Esophagus squamous epithelium (tissue), 5 donors: ENCODE results near the gene GGCX. TPM values are rescaled to one million over a fixed set of nuclear protein-coding genes. Genes with fewer than 3 reads are reported as not detected.
"Not testable (repeated sequence)": the region's sequence is repeated elsewhere in the genome, so short reads cannot be mapped to it uniquely, and the experiment has no call there.

ENCODE experiments used
- DNase-seq: peaks from one replicate; lab custom pipeline; 2025; lab: John Stamatoyannopoulos, UW
- H3K27ac ChIP-seq, 4 donors: fragments of 200-600 bp; sonication (generic); one replicate each; pipeline ENCODE4 v1.5.1; 2016 to 2019; ENCODE audit warnings: mild to moderate bottlenecking in 1 of 4
- H3K27me3 ChIP-seq, 4 donors: fragments of 200-600 bp; sonication (generic); 1 replicate in 3 of 4; 2 replicates in 1 of 4; pipeline versions ENCODE4 v1.5.1 to v1.6.0; 2017 to 2021; ENCODE audit warnings: antibody characterized with exemption in 1 of 4
- H3K36me3 ChIP-seq, 3 donors: fragments of 200-600 bp; sonication (generic); one replicate each; pipeline ENCODE4 v1.5.1; 2016 to 2019
- H3K4me1 ChIP-seq, 3 donors: fragments of 200-600 bp; sonication (generic); one replicate each; pipeline ENCODE4 v1.5.1; 2017 to 2019
- H3K4me3 ChIP-seq, 4 donors: fragments of 200-600 bp; sonication (generic); 1 replicate in 3 of 4; 2 replicates in 1 of 4; pipeline ENCODE4 v1.5.1; 2016 to 2019; ENCODE audit warnings: mild to moderate bottlenecking in 2 of 4, moderate library complexity in 1 of 4
- H3K9me3 ChIP-seq, 3 donors: fragments of 200-600 bp; sonication (generic); one replicate each; pipeline ENCODE4 v1.5.1; 2016 to 2019
- CTCF ChIP-seq, 6 experiments: fragments of 450-650 bp in 4 of 6; fragments of 200-600 bp in 2 of 6; sonication (generic) in 2 of 6; IDR thresholded peaks; one replicate each; pipeline ENCODE4 v1.5.1; 2016 to 2019; ENCODE audit warnings: antibody characterized with exemption in 6 of 6, mild to moderate bottlenecking in 4 of 6, moderate library complexity in 4 of 6
- POLR2A ChIP-seq, 4 donors: fragments of 450-650 bp; IDR thresholded peaks; one replicate each; pipeline ENCODE4 v1.6.1; 2017; ENCODE audit warnings: antibody characterized with exemption in 4 of 4, mild to moderate bottlenecking in 4 of 4, moderate library complexity in 3 of 4
- WGBS, 2 donors: methylation state at CpG; one replicate each; pipeline ENCODE4 v1.1.5; 2018; 5-methylcytosine and 5-hydroxymethylcytosine counted together
- intact Hi-C: fragments of 100-400 bp; cut with DNase I; formaldehyde crosslinking; loops from one replicate; pipeline ENCODE4 v1.15.0; 2022
- total RNA-seq, 4 donors: library from RNA; depleted of rRNA; stranded (reverse); fragments of >200 nt; gene quantifications; one replicate each; pipeline ENCODE4 v1.1.0, GENCODE V29; 2016
- donor health status: DM: yes; HTN: yes; CAD: no.

Gene GGCX
- total RNA-seq, 4 donors from 2014 or later = 19.7 to 27.5 (median 23.3) TPM

GRCh38 chr2:85594715-85595300 lies 33.5 kb upstream of the GGCX start:
- WGBS, 2 donors = 26 to 30% methylated on average over 8 to 9 of the region's 13 CpGs
- no peak for DNase-seq

GRCh38 chr2:85593023-85593422 lies 31.7 kb upstream of the GGCX start:
- Histone ChIP-seq H3K27ac (peak overlapping the region in 1 of 4 donors; percentile 40), H3K4me1 (peaks cover 39 to 83% (median 53%) of the 10 kb centered on the region in 3 donors), H3K9me3 (no peaks in the 10 kb centered on the region), H3K27me3 (no peaks in the 10 kb centered on the region), H3K36me3 (peaks cover 0 to 17% (median 9%) of the 10 kb centered on the region in 3 donors), H3K4me3 (no peak overlapping the region)
- no peak for TF ChIP-seq CTCF (IDR thresholded peaks at IDR 0.05)
- TF ChIP-seq POLR2A (IDR thresholded peaks at IDR 0.05) = no peak
- intact Hi-C loops = no loop called here
- WGBS, 2 donors = 29 to 63% methylated on average over 1 to 3 of the region's 3 CpGs
- no peak for DNase-seq

More at GRCh38 chr2:85594715-85595300, 33.5 kb upstream of the GGCX start:
- Histone ChIP-seq H3K27ac (peak overlapping the region; percentile 92 to 95 (median 94)), H3K4me3 (peak overlapping the region; percentile 82 to 95 (median 90)), H3K9me3 (no peaks in the 10 kb centered on the region), H3K27me3 (no peaks in the 10 kb centered on the region), H3K4me1 (peaks cover 37 to 70% (median 38%) of the 10 kb centered on the region in 3 donors), H3K36me3 (peaks cover 8 to 34% (median 12%) of the 10 kb centered on the region in 3 donors)
- intact Hi-C loops = no loop called here
- TF ChIP-seq CTCF (IDR thresholded peaks at IDR 0.05) (no peak), POLR2A (IDR thresholded peaks at IDR 0.05) (no peak)

GRCh38 chr2:85592299-85592698 lies 31.0 kb upstream of the GGCX start:
- Histone ChIP-seq H3K4me1 (peaks cover 39 to 85% (median 60%) of the 10 kb centered on the region in 3 donors), H3K27ac (peak overlapping the region; percentile 73 to 96 (median 88))
- DNase-seq, intact Hi-C loops, H3K4me3 ChIP-seq, H3K27me3 ChIP-seq, H3K36me3 ChIP-seq, H3K9me3 ChIP-seq: not testable (repeated sequence)
- 64 to 86% methylated on average over 7 to 9 of the region's 9 CpGs for WGBS, 2 donors

- intact Hi-C loops = no loop called here
- Histone ChIP-seq H3K9me3 (no peaks in the 10 kb centered on the region), H3K27ac (peak overlapping the region; percentile 73 to 96 (median 88)), H3K4me3 (no peak overlapping the region), H3K4me1 (peaks cover 37 to 85% (median 58%) of the 10 kb centered on the region in 3 donors), H3K27me3 (no peaks in the 10 kb centered on the region), H3K36me3 (peaks cover 0 to 2% (median 0%) of the 10 kb centered on the region in 3 donors)
- WGBS, 2 donors = 84 to 90% methylated on average over 7 to 9 of the region's 12 CpGs
- no peak for DNase-seq
- no peak for TF ChIP-seq CTCF (IDR thresholded peaks at IDR 0.05)
- TF ChIP-seq POLR2A (IDR thresholded peaks at IDR 0.05) = no peak
These were observed 30.3 kb upstream of the GGCX start for GRCh38 chr2:85591563-85591962.

- TF ChIP-seq POLR2A (IDR thresholded peaks at IDR 0.05) (peak in 1 of 4 donors; percentile 2), CTCF (IDR thresholded peaks at IDR 0.05) (no peak)
- peaks cover 32 to 85% (median 60%) of the 10 kb centered on the region in 3 donors for H3K4me1 ChIP-seq
- intact Hi-C loops = no loop called here
- H3K36me3 ChIP-seq = no peaks in the 10 kb centered on the region
- DNase-seq = no peak
- peak overlapping the region in 1 of 4 donors; percentile 7 for H3K4me3 ChIP-seq
- peak overlapping the region; percentile 73 to 96 (median 88) for H3K27ac ChIP-seq
- WGBS, 2 donors = 30 to 63% methylated on average over 2 of the region's 2 CpGs
- no peaks in the 10 kb centered on the region for H3K27me3 ChIP-seq
- H3K9me3 ChIP-seq = no peaks in the 10 kb centered on the region
These were observed 29.7 kb upstream of the GGCX start for GRCh38 chr2:85590950-85591349.
